NCI-H748 (cell line): ENCODE measurements around the gene USP9Y.

Source experiments
- DNase-seq: peaks from one replicate; lab custom pipeline; 2025; ENCODE audit not compliant: unreplicated experiment; lab: John Stamatoyannopoulos, UW

The USP9Y gene

GRCh38 chrY:12784521-12784920 is 83.5 kb downstream of the USP9Y start:
- no peak for DNase-seq

- no peak for DNase-seq
Measured at GRCh38 chrY:12793999-12794398, 93.0 kb downstream of the USP9Y start.

- DNase-seq = no peak
Measured at GRCh38 chrY:12808046-12808445, 107.0 kb downstream of the USP9Y start.

- no peak for DNase-seq
Measured at GRCh38 chrY:12809034-12809433, 108.0 kb downstream of the USP9Y start.

GRCh38 chrY:12823408-12823807 is 122.4 kb downstream of the USP9Y start:
- no peak for DNase-seq

GRCh38 chrY:12826791-12827190 is 125.8 kb downstream of the USP9Y start:
- no peak for DNase-seq

- DNase-seq = no peak
Measured at GRCh38 chrY:12833284-12833683, 132.3 kb downstream of the USP9Y start.

GRCh38 chrY:12837550-12837949 is 136.5 kb downstream of the USP9Y start:
- DNase-seq = no peak

- no peak for DNase-seq
Measured at GRCh38 chrY:12841368-12841767, 140.3 kb downstream of the USP9Y start.

- no peak for DNase-seq
Measured at GRCh38 chrY:12846793-12847192, 145.8 kb downstream of the USP9Y start.

- no peak for DNase-seq
Measured at GRCh38 chrY:12855791-12856275, 154.8 kb downstream of the USP9Y start.

GRCh38 chrY:12867960-12868359 is 166.9 kb downstream of the USP9Y start:
- DNase-seq = no peak

- no peak for DNase-seq
Measured at GRCh38 chrY:12896973-12897372, 195.9 kb downstream of the USP9Y start.

GRCh38 chrY:12898604-12899003 is 197.6 kb downstream of the USP9Y start:
- no peak for DNase-seq

GRCh38 chrY:12904618-12905516 is 203.8 kb downstream of the USP9Y start, which contains the start of gene DDX3Y:
Gene DDX3Y, plus strand, starts transcription at chrY:12904868. Its CDS starts 69 bp downstream, at chrY:12904937.
- no peak for DNase-seq

- DNase-seq = no peak
Measured at GRCh38 chrY:12905517-12905872, 204.5 kb downstream of the USP9Y start.

GRCh38 chrY:12905895-12906294 is 204.9 kb downstream of the USP9Y start:
- no peak for DNase-seq
